ENCODE results near the gene EXOSC5. TPM values are rescaled to one million over a fixed set of nuclear protein-coding genes. Genes with fewer than 3 reads are reported as not detected.

Gene EXOSC5
- total RNA-seq, 1 donor from 2014 or later = 20.3 TPM

DNA sequence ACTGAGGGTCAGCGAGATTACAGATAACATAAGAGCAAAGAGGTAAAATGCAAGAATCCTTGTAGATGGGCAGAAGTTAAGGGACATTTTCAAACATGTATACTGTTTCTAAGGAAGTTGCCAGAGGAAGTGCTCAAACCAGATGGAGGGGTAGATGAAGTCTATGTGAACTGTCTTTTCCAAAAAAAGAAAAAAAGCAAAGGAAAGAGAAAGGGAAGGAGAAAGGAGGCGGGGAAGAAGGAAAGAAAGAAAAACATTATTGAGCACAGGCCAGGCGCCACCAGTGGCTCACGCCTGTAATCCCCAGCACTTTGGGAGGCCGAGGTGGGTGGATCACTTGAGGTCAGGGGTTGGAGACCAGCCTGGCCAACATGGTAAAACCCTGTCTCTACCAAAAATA lies 37.3 kb upstream of the EXOSC5 start:
- H3K4me1 Mint-ChIP-seq = peaks cover 8% of the 10 kb centered on the region
- peaks cover 5% of the 10 kb centered on the region for H3K36me3 Mint-ChIP-seq (ENCODE audit: low read depth)
- H3K4me3 Mint-ChIP-seq = peak overlapping the region; percentile 2
- no peaks in the 10 kb centered on the region for H3K9me3 Mint-ChIP-seq
- no peak overlapping the region for H3K27ac Mint-ChIP-seq (ENCODE audit: unreplicated experiment)
- TF ChIP-seq, protein P1, sequence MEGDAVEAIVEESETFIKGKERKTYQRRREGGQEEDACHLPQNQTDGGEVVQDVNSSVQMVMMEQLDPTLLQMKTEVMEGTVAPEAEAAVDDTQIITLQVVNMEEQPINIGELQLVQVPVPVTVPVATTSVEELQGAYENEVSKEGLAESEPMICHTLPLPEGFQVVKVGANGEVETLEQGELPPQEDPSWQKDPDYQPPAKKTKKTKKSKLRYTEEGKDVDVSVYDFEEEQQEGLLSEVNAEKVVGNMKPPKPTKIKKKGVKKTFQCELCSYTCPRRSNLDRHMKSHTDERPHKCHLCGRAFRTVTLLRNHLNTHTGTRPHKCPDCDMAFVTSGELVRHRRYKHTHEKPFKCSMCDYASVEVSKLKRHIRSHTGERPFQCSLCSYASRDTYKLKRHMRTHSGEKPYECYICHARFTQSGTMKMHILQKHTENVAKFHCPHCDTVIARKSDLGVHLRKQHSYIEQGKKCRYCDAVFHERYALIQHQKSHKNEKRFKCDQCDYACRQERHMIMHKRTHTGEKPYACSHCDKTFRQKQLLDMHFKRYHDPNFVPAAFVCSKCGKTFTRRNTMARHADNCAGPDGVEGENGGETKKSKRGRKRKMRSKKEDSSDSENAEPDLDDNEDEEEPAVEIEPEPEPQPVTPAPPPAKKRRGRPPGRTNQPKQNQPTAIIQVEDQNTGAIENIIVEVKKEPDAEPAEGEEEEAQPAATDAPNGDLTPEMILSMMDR (conservative IDR thresholded peaks at IDR 0.05) = no peak
- no peaks in the 10 kb centered on the region for H3K27me3 Mint-ChIP-seq (ENCODE audit: low read depth)
- no peak for DNase-seq (ENCODE audit: low read depth, low spot score)

DNA sequence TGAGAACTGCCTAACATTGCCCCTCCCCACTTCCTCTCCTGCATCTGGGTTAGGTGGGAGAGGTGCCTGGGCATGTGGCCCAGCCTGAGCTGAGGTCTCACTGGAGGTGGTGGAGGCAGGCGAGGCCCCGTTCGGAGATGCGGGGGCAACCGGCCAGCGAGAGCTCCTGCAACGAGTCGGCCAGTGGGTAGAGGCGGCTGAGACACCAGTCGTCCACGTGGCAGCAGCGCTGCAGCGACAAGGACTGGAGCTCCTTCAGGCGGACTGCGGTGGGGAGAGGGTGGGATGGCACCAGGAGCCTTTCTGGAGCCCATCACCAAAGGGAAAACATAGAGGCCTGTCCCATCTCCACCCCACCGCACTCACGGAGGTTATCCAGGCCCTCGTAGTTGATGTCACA lies 36.0 kb upstream of the EXOSC5 start:
- Mint-ChIP-seq H3K27me3 (ENCODE audit: low read depth) (no peaks in the 10 kb centered on the region), H3K4me3 (no peak overlapping the region), H3K36me3 (ENCODE audit: low read depth) (peaks cover 5% of the 10 kb centered on the region), H3K4me1 (peaks cover 3% of the 10 kb centered on the region), H3K27ac (ENCODE audit: unreplicated experiment) (no peak overlapping the region), H3K9me3 (no peaks in the 10 kb centered on the region)
- TF ChIP-seq, protein P1 (conservative IDR thresholded peaks at IDR 0.05) = no peak
- DNase-seq (ENCODE audit: low read depth, low spot score) = no peak

DNA sequence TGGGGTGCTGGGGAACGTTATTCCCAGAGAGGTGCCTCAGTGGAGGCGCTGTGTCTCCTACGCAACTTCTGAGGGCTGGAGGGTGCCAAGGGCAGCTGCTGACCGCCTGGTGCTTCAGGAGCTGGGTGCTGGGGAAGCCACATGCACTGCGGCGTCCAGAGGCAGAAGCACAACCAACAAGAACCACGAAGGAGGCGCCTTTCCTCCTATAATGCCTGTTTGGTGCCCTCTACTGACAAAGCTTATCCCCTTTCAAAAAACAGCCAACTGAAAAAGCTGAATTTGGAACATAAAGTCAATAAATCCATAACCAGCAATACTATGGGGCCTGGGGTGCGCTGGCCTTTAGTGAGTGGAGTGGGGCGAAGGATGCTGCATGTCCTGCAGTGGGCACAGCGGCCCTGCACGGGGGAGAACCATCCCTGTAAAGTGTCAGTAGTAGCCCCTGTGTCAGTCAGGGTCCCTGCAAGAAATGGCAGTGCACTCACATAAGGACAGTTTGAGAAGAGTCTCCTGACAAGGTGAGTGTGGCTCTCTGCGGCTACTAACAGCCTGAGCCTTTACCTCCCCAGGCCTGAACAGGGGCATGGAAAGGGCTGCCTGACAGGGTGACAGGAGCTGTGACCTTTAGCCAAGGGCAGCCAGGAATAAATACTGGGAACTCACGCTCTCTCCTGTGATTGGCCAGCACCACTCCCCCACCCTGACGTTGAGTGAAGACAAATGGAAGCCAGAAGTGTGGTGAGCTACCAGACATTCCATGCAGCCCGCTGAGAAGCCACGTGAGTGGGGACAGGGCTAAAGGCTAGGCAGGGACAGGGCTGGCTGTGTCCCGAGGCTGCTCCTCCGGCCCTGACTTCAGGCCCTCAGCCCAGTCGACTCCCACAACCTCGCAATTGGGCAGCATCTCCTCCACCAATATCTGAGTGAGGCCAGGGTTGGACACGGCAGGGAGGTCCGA lies 34.5 kb upstream of the EXOSC5 start:
- H3K27me3 Mint-ChIP-seq (ENCODE audit: low read depth) = no peaks in the 10 kb centered on the region
- peaks cover 4% of the 10 kb centered on the region for H3K4me1 Mint-ChIP-seq
- H3K9me3 Mint-ChIP-seq = no peaks in the 10 kb centered on the region
- H3K4me3 Mint-ChIP-seq = peak overlapping the region; percentile 19
- peaks cover 3% of the 10 kb centered on the region for H3K36me3 Mint-ChIP-seq (ENCODE audit: low read depth)
- peak overlapping the region; percentile 63 for H3K27ac Mint-ChIP-seq (ENCODE audit: unreplicated experiment)
- no peak for DNase-seq (ENCODE audit: low read depth, low spot score)
- TF ChIP-seq, protein P1 (conservative IDR thresholded peaks at IDR 0.05) = no peak

DNA sequence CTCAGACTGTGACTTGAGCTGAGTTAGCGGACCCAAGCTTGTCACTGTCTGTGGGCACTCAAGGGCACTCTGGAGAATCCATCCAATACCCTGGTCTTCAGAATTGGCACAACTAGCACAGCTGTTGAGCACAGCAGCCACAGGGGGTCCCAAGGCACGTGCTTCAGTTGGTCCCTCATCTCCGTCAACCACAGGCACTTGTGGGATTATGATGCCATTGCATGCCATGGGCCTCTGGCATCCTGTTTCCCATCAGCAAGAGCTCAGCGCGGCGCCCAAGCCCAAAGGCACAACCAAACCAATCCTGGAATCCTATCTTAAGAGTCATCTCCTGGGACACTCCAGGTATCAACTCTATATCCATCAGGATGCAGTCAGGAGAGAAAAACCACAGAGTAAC lies 33.8 kb upstream of the EXOSC5 start:
- Mint-ChIP-seq H3K4me1 (peaks cover 5% of the 10 kb centered on the region), H3K9me3 (no peaks in the 10 kb centered on the region), H3K27ac (ENCODE audit: unreplicated experiment) (no peak overlapping the region), H3K4me3 (no peak overlapping the region), H3K27me3 (ENCODE audit: low read depth) (no peaks in the 10 kb centered on the region), H3K36me3 (ENCODE audit: low read depth) (peaks cover 3% of the 10 kb centered on the region)
- no peak for DNase-seq (ENCODE audit: low read depth, low spot score)
- TF ChIP-seq, protein P1 (conservative IDR thresholded peaks at IDR 0.05) = no peak

DNA sequence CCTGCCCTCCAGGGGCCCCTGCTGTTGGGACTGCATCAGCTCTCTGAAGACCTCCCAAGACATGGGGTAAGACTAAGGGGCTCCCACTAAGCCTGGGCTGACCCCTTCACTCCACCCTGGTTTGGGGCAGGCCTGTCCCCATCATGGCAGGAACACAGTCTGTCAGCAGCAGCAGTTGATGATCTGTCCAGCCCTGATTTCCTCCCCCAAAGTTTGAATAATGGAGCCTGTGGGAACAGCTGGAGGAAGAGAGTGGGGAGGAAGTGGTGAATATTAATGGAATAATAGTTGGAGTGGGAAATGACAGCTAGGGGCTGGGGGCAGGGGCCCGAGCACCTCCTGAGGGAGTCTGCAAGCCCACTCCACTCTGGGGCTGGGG lies 31.3 kb upstream of the EXOSC5 start:
- no peaks in the 10 kb centered on the region for H3K27me3 Mint-ChIP-seq (ENCODE audit: low read depth)
- H3K36me3 Mint-ChIP-seq (ENCODE audit: low read depth) = peaks cover 3% of the 10 kb centered on the region
- peak overlapping the region; percentile 95 for H3K27ac Mint-ChIP-seq (ENCODE audit: unreplicated experiment)
- H3K4me1 Mint-ChIP-seq = peaks cover 5% of the 10 kb centered on the region
- no peak overlapping the region for H3K4me3 Mint-ChIP-seq
- no peaks in the 10 kb centered on the region for H3K9me3 Mint-ChIP-seq
- TF ChIP-seq, protein P1 (conservative IDR thresholded peaks at IDR 0.05) = no peak
- no peak for DNase-seq (ENCODE audit: low read depth, low spot score)

All from neural crest cell (in vitro differentiated cells).